G401 (cell line): ENCODE results near the gene GPX2. TPM values are rescaled to one million over a fixed set of nuclear protein-coding genes. Genes with fewer than 3 reads are reported as not detected.
A peak's percentile ranks its signal among the peaks of the same experiment; 100 is the strongest.

Experiments
- DNase-seq: peaks from one replicate; pipeline ENCODE4 v3.0.0-alpha.2; 2015; ENCODE audit warnings: low spot score
- in situ Hi-C: cut with HindIII; loops from 2 replicates; pipeline ENCODE4 v1.10.0; 2016; ENCODE audit warnings: low sequenced_read_pairs, mixed read lengths
- total RNA-seq: library from RNA; depleted of rRNA; stranded (reverse); fragments of >200 nt; shearing (Covaris generic); gene quantifications from 2 replicates; pipeline ENCODE4 v1.2.3, GENCODE V29; 2014; rRNA removed

Gene GPX2
- not detected in 2 replicates for total RNA-seq

DNA sequence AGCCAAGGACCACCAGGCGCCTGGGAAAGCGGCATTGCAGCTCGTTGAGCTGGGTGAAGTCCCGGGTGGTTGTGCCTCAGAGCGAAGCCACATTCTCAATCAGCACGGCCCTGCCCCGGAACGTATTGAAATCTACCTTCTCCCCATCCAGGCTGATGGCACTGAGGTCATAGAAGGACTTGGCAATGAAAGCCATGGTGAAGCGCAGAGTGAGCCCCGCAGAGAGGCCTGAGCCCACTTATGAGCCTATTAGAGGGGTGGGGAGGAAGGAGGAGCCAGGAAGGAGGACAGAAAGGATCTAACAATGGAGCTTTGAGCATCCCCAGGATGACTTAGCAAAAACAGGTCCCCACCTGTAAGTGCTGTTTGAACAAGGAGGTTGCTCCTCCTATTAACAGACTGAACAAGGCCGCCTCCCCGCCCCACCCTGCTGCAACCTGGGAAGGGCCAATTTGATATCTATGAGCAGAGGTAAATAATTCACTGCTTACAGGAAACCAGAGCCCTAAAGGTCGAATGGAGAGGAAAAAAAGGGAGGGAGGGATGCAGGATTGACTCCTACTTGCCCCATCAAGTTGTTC is at the start of gene GPX2:
Gene GPX2 (minus strand): TSS at position 215 of the 581 bp plus-strand sequence. CDS start 19 bp downstream, at position 196.
- DNase-seq, result no peak
- in situ Hi-C loops, result no loop called here

DNA sequence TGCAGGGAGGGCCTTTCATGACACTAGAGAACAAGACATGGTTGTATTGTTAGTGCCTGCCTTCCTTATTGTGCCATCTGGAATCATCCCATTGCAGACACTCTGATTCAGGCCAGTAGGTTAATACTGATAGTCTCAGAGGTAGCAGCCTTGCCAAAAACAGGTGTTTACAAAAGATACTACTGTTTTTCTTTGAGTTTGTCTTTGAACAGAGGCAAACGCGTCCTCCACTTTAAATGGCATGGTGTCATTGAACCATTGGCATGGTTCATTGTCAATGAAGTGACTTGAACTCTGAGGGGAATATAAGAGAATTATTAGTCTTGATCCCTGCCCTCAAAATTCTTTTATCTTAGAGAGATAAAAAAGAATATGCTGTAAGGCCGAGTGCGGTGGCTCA is 48.4 kb upstream of the GPX2 start:
- in situ Hi-C loops, result no loop called here
- no peak for DNase-seq

DNA sequence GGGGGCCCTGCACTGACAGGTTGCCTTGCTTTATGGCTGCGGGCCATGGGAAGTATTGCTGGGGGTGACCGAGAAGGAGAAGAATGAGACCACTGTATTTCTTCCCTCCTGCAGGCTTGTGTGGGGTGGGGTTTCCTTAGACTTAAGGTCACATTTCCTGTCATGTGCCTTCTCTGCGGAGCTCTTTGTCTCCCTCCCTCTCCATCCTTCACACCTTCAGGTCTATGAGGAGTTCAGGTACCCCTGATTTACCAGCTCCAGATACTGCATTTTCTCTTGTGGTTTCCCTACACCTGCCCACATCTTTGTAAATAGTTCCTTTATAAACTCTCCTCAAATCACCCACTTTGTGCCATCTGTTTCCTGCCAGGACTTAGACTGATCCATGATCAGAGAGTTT is 47.8 kb upstream of the GPX2 start:
- DNase-seq, result no peak
- in situ Hi-C loops, result no loop called here

DNA sequence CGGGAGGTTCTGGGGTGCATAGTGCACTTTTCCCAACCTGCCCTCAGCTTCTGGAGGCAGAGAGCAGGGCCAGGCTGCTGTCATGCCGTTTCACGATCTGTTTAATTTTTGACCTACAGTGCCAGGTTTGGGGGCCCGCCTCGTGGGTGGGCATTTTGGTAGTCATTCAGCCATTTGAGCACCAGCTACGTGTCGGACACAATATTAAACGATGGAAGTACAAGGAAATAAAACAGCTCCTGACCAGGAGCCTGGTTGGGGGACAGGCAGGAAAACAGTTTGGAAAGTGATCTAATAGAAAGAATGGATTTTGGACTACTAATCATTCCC is 44.9 kb upstream of the GPX2 start:
- in situ Hi-C loops, result no loop called here
- DNase-seq, result no peak

DNA sequence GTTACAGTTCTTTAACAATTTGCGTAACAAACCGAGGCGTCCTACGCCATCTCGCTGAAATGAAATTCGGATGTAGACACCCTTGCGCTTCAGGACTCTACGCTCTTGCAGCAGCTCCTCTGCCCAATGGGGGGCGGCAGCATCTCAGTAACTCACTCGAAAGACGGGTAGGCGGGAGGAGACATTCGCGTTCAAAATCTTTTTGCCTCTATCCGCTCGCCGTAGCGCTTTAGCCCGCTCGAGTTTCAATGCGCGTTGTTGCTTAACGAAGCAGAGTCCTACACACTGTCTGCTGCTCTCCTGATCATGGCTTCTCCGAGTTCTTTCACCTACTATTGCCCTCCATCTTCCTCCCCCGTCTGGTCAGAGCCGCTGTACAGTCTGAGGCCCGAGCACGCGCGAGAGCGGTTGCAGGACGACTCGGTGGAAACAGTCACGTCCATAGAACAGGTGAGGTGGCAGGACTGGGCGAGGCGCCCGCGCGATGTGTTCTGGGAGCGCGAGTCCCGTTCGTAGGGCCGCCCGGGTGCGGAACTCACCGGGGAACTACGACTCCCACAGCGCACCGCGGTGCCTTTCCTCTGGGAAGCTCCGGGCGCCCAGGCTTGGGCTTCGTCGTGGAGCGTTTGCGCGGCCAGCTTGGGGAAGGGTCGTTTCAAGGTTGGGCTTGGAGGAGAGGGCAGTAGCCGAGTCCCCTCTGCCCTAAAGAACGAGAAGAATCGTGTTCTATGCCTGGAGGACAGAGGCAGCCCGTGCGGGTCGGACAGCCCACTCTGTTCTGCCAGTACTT is 44.3 kb upstream of the GPX2 start, which contains the start of gene FNTB:
Gene FNTB (plus strand): TSS at position 248 of the 790 bp plus-strand sequence. CDS start 59 bp downstream, at position 307.
- DNase-seq, result peak; percentile 97
- in situ Hi-C loops, result no loop called here

DNA sequence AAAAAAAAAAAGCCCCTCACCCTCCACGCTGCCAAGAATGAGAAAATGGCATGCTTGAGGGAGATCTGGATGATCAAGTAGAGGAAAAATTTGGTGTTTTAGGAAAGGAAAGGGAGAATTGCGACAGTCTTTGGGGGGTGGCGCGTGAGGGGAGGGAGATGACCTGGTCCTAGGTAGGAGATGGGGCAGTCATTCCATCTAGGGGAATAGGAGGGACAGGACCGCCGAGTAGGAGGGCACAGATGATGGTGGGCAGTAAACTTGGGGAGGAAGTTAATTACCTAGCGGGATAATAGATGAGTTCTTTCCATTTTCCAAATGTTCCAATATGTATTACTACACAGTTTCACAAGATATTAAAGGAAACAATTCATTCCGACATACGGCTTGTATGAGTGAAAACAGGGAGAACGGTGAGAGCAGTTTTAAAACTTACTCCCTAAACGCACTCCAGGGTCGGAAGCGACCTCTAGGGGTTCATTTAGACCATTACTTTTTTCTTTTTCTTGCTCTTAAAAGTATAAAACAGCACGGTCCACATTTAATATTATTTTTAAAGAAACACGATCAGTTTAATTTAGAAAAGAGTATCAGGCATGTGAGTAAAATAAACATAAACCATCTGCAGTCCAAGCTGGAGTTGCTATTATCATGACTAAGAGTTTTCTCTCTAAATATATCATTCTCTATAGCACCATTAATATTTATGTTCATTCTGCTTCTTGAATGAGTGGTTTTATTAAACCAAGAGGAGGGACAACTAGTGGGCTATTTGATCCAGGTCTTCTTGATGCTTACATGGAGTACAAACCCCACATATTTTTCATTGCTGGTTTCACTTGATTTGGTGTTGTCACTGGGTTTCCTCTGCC is 41.1 kb upstream of the GPX2 start:
- in situ Hi-C loops, result no loop called here

DNA sequence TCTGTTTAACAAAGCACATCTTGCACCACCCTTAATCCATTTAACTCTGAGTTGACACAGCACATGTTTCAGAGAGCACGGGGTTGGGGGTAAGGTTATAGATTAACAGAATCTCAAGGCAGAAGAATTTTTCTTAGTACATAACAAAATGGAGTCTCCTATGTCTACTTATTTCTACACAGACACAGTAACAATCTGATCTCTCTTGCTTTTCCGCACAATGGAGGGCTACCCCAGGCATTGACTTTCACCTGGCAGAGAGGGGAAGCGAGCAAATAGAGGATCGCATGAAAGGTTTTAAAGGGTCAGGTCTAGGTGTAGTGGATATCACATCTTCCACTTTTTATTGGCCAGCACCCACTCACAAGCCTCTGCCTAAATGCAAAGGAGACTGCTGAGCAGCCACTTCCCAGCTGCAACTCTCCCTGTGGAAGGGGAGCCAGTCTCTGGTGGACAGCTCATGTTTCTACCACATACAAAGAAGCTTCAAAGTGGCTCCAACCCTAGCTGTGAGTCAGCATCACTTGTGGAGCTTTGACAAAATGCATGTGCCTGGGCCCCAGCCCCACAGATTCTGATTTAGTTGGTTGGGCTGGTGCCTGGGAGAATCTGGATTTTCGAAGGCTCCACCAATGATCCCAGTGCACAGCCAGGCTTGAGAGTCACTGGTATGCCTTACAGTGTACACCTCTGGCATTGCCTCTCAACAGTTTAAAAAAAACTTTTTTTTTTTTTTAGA is 37.0 kb upstream of the GPX2 start:
- DNase-seq, result no peak
- in situ Hi-C loops, result no loop called here

More for the DNA sequence above, 41.1 kb upstream of the GPX2 start:
- DNase-seq, result peak; percentile 83

DNA sequence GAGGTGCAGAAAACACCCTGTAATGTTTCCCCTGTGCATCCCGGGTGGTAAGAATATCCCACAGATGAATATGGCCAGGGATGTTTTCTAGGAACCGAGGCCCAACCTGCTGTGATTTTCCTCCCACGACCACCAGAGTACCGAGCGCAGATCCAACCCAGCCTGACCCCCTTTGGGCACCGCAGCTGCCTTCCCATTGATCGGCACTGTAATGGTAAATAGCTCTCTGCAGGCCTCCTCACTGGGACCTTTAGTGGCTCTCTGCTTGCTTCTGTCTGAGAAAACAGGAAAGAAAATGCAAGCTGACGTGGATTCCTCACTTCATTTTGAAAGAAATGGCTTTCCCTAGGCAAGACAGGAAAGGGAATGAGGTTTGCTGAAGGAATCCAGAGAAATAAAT is 32.0 kb upstream of the GPX2 start:
- no peak for DNase-seq

DNA sequence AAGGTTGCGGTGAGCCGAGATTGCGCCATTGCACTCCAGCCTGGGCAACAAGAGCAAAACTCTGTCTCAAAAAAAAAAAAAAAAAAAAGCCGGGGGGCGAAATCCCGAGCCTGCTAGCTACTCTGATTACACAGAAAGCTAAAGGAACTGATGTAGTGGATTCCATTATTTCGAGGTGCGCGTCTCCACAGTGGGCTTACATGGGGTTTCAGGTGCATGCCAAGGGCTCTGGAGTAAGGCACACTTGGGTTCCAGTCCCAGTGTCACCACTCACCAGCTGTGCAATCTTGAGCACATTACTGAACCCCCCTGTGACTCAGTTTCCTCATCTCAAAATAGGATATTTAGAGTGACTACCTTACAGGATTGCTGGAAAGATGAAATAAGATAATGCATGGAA is 31.3 kb upstream of the GPX2 start:
- in situ Hi-C loops, result no loop called here
- DNase-seq, result no peak

More for the DNA sequence above, 32.0 kb upstream of the GPX2 start:
- in situ Hi-C loops, result no loop called here

DNA sequence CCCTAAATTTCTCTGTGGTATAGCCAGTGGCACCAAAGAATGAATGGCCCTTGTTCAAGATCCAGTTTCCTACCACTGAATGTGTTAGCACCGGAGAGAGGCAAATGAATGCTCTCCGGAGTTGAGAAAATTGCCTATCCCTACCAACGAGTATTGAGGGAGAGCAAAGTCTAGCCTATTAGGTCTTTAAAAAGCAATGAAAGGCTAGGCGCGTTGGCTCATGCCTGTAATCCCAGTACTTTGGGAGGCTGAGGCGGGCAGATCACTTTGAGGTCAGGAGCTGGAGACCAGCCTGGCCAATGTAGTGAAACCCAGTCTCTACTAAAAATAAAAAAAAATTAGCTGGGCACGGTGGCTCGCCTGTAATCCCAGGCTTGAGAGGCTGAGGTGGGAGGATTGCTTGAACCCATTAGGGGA is 30.5 kb upstream of the GPX2 start:
- DNase-seq, result peak; percentile 68
- in situ Hi-C loops, result no loop called here

DNA sequence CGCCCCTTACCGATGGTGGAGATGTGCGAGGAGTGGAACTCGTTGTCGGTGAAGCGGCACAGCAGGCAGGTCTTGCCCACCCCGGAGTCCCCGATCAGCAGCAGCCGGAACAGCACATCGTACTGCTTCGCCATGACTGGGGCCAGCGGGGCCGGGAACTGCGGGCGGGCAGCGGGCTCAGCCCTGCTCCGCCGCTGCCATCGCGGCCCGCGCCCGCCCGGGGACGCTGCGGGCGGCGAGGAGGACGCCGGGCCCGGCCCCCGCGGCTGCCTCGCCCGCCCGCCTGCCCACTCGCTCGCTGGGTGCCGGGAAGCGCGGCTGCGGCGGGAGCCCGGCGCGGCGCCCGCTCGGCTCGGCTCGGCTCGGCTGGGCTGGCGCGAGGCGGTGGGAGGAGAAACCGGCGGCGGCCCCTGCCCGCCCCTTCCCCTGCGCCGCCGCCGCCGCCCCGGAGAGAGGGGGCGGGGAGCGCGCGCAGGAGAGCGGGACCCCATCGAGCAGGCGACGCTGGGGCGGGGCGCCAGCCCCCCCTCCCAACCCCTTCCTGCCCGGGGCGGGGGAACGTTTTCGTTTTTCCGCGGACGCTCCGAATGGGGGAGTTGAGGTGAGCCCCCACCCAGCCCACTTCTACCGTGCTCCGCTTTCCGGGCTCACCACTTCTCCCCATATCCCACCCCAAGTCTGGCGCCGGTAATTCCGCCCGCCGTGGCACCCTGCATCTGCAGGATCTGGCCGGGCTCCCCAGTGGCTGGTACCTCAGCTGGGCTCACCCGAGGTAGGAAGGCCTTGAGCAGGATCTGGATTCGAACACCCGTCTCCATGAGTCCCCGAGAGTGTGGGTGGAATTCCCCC is 29.6 kb upstream of the GPX2 start, which contains the start of gene RAB15:
Gene RAB15 (minus strand): TSS at position 394 of the 849 bp plus-strand sequence. CDS start 260 bp downstream, at position 134.
- in situ Hi-C loops, result no loop called here
- no peak for DNase-seq

DNA sequence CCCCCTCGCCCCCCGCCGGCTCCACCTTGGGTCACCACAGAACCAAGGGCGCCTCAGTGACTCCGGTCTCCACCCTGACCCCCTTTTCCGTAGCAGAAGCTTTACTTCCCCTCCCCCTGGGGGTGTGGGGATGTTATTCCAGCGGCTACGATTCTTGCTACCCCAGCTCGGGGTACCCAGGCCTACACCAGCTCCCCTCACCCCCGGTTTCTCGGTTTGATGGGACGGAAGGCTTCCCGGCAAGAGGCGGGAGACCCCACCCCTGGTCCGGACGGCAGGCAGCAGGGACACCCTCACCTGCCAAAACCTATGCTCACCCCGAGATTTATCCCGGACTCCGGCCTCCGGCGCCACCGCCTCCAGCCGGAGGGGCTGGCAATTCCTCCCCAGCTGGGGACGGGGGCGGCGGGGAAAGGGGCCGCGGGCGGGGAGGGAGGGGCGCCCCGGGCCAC is 29.0 kb upstream of the GPX2 start:
- in situ Hi-C loops, result no loop called here
- DNase-seq, result no peak

DNA sequence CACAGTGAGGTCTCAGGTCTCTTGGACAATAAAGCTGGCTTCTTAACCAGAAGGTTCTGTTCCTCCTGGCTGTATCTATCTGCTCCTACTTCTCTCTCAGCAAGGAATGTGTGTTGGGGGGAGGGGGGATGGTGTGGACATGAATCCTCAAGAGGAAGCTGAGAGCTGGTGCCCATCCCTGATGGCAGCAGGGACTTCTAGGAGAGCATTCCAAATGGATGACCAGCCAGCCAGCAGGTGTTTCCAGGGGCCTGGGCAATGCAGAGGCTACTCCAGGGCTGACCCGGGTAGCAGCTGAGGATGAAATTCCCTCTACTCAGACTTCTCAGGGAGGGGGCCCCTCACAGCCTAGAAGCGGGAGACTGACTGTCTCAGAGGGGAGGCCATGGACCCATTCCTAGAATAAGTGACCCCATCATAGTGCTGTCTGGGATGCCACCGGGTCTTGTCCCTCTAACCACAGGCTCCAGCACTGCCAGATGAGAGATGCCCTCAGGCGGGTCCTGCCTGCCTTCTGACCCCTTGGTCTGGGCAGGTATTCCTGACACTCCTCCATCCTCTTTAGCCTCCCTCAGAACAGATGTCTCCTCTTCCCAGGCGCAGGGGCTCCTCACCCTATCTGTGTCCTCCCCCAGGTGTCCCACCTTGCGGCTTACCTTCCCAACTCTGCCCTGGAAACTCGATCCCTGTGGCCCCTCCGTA is 28.4 kb upstream of the GPX2 start:
- in situ Hi-C loops, result no loop called here

DNA sequence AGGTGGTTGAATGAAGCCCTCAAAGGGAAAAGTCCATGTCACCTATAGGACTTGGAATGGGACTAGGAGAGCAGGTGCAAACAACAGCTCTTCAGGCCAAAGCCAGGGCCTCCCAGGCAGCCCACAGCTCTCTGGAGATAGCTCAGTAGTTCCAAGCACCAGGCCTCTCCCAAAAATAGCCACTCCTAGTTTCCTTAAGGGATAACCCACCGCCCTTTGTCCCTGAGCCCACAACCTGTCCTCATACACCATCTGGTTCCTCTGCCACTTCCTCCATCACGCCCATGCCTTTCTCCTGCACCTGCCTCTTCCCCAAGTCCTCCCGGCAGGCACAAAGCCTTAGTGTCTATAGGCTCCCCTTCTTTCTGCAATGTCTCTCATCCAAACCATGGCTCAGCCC is 27.5 kb upstream of the GPX2 start:
- in situ Hi-C loops, result no loop called here
- DNase-seq, result no peak

More for the DNA sequence above, 28.4 kb upstream of the GPX2 start:
- DNase-seq, result peak; percentile 67

DNA sequence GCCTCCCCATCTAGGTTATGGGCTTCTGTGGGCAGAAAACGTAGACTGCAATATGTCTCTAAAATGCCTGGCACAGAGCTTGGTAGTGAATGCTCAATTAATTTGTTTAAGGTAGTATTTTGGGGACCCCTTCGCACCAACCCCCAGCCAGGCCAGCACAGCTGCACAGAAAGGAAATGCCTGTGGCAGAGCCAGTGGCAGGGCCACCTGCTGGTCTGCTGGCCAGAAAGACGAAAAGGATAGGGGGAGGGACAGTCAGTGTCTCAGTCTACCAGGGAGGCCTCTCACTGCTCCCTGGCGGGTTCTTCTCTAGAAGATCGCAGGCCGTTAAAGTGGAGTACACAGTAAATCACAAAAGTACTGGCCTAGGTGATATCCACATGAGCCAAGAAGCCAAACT is 26.1 kb upstream of the GPX2 start:
- in situ Hi-C loops, result no loop called here

DNA sequence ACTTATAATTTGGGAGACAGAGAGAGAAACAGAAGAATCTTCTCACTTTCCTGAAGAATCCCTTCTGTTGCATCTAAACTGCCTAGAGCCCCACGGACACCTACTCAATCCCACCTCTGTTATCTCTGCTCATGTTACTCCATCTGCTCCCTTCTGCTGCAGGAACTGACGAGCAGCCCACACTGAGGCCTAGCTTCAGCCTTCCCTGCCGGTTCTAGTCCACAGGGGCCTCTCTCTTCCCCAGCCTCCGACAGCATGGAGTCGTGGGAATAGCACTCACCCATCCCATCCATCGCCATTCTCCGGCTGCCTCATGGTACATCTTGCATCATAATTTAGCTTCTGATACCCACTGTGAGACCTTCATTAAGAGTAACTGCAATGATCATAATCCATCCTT is 25.6 kb upstream of the GPX2 start:
- in situ Hi-C loops, result no loop called here
- DNase-seq, result peak; percentile 64

More for the DNA sequence above, 26.1 kb upstream of the GPX2 start:
- no peak for DNase-seq

DNA sequence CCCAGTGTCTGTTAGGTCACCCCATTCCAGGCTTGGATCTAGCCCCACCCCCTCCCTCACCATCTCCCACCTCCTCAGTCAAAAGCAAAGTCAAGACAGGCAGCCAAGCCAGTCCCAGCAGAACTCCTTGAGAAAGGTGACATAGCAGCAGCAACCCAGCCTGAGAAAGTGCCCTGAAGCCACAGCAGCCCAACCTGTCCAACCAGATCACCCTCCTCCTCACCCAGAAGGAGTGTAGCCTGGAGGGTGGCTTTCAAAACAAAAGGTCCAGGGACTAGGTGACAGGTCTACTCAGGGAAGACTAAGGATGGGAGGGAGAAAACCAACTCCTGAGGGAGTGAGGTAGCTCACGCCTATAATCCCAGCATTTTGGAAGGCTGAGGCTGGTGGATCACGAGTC is 24.4 kb upstream of the GPX2 start:
- no peak for DNase-seq
- in situ Hi-C loops, result no loop called here
